ENCODE measurements around the gene MIDN.

GRCh38 chr19:1290703-1291651 lies 42.6 kb downstream of the MIDN start:
- TF ChIP-seq CTCF (IDR thresholded peaks at IDR 0.05) (no peak), POLR2AphosphoS5 (IDR thresholded peaks at IDR 0.05) (no peak), POLR2A (IDR thresholded peaks at IDR 0.05) (no peak)
